Measurements from ENCODE around the gene PTGES3L.

DNA sequence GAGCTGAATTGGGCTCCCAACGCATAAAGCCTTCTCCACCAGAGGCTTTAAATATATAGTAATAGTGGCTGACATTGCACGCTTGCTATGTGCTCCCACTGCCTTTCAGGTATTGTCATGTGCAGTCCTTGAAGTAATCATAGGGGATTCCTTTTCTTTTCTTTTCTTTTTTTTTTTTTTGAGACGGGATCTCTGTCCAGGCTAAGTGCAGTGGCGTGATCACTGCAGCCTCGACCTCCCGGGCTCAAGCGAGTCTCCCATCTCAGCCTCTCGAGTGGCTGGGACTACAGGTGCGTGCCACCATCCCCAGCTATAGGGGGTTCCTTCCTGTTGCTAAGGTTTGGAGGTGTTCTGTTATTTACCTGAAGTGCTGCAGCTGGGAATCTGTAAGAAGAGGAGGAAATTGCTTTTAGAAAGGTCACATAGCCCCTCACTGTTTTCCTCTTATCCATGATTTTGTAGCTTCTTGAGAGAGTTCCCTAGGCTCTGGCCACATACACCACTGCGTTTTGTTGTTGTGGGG, 19.2 kb upstream of the PTGES3L start:
- no peak for TF ChIP-seq TCF7L2 (IDR thresholded peaks at IDR 0.05; ENCODE audit: low read depth, low read length)
- no peak for TF ChIP-seq POLR2AphosphoS5 (IDR thresholded peaks at IDR 0.05; ENCODE audit: low read depth, low read length)
